WTC11 (cell line): Measurements from ENCODE around the gene SYTL2. TPM values are rescaled to one million over a fixed set of nuclear protein-coding genes. Genes with fewer than 3 reads are reported as not detected.

Source experiments
- ATAC-seq: fragments of 200-7000 bp; cut with Tn5 transposase; 2 replicates; pipeline ENCODE4 v1.10.0; 2021; ENCODE audit warnings: mild to moderate bottlenecking, moderate library complexity
- CTCF ChIA-PET: fragments of 300-600 bp; sonication (Branson Sonifier 250); formaldehyde crosslinking; loops from one replicate; lab custom pipeline; 2021; ENCODE audit warnings: antibody characterized with exemption; lab: Charles Lee
- POLR2A ChIA-PET: fragments of 350-600 bp; sonication (Branson Sonifier 250); formaldehyde crosslinking; loops from one replicate; lab custom pipeline; 2021; ENCODE audit warnings: antibody characterized with exemption; lab: Charles Lee
- DNase-seq: peaks from one replicate; pipeline ENCODE4 v3.0.0; 2021; ENCODE audit warnings: low spot score
- H3K27ac Mint-ChIP-seq: 2 replicates; pipeline ENCODE4 v1.8.0; 2021; ENCODE audit warnings: mixed read lengths
- H3K27me3 Mint-ChIP-seq: 2 replicates; pipeline ENCODE4 v1.8.0; 2021; ENCODE audit warnings: low read depth, mild to moderate bottlenecking, moderate library complexity, mixed read lengths
- H3K36me3 Mint-ChIP-seq: 2 replicates; pipeline ENCODE4 v1.8.0; 2021; ENCODE audit warnings: mixed read lengths
- H3K4me1 Mint-ChIP-seq: 2 replicates; pipeline ENCODE4 v1.8.0; 2022; ENCODE audit warnings: mixed read lengths
- H3K4me3 Mint-ChIP-seq: 2 replicates; pipeline ENCODE4 v1.8.0; 2021; ENCODE audit warnings: mild to moderate bottlenecking, moderate library complexity, mixed read lengths
- H3K9me3 Mint-ChIP-seq: 2 replicates; pipeline ENCODE4 v1.8.0; 2021; ENCODE audit warnings: mixed read lengths
- AR ChIP-seq: fragments of 250-450 bp; sonication (Bioruptor Pico); IDR thresholded peaks from 2 replicates; pipeline ENCODE4 v1.9.0; 2021; ENCODE audit warnings: mild to moderate bottlenecking
- ARID4B ChIP-seq: sonication (generic); formaldehyde crosslinking; IDR thresholded peaks from 2 replicates; pipeline ENCODE4 v1.8.0; 2023; ENCODE audit warnings: missing genetic modification reagents, mild to moderate bottlenecking, borderline replicate concordance
- ATF1 ChIP-seq: sonication (generic); formaldehyde crosslinking; IDR thresholded peaks from 2 replicates; pipeline ENCODE4 v1.8.1; 2023; ENCODE audit warnings: mild to moderate bottlenecking, moderate library complexity, missing genetic modification reagents
- ATF6 ChIP-seq: sonication (generic); formaldehyde crosslinking; IDR thresholded peaks from 2 replicates; pipeline ENCODE4 v1.8.1; 2023; ENCODE audit warnings: mild to moderate bottlenecking, missing genetic modification reagents
- CBFB ChIP-seq: sonication (generic); formaldehyde crosslinking; IDR thresholded peaks from 2 replicates; pipeline ENCODE4 v1.8.1; 2022; ENCODE audit warnings: mild to moderate bottlenecking, low read depth, missing genetic modification reagents
- EMX1 ChIP-seq: fragments of 250-450 bp; sonication (Bioruptor Pico); IDR thresholded peaks from 2 replicates; pipeline ENCODE4 v1.8.0; 2021; ENCODE audit warnings: mild to moderate bottlenecking
- ESRRA ChIP-seq: sonication (generic); formaldehyde crosslinking; IDR thresholded peaks from 2 replicates; pipeline ENCODE4 v1.8.1; 2022; ENCODE audit warnings: mild to moderate bottlenecking, missing genetic modification reagents, borderline replicate concordance
- FOXK1 ChIP-seq: sonication (generic); formaldehyde crosslinking; IDR thresholded peaks from 2 replicates; pipeline ENCODE4 v1.8.0; 2022; ENCODE audit warnings: mild to moderate bottlenecking, moderate library complexity, missing genetic modification reagents
- GRHL2 ChIP-seq: fragments of 250-450 bp; sonication (Bioruptor Pico); IDR thresholded peaks from 2 replicates; pipeline ENCODE4 v1.8.0; 2022; ENCODE audit warnings: mild to moderate bottlenecking, moderate library complexity; ENCODE audit not compliant: insufficient replicate concordance, severe bottlenecking
- HMGA2 ChIP-seq: fragments of 250-450 bp; sonication (Bioruptor Pico); IDR thresholded peaks from 2 replicates; pipeline ENCODE4 v1.4.0; 2021; ENCODE audit warnings: mild to moderate bottlenecking, moderate library complexity
- IRF2 ChIP-seq: sonication (generic); formaldehyde crosslinking; IDR thresholded peaks from 2 replicates; pipeline ENCODE4 v1.8.0; 2022; ENCODE audit warnings: low read depth, missing genetic modification reagents, borderline replicate concordance
- MYBL2 ChIP-seq: sonication (generic); formaldehyde crosslinking; IDR thresholded peaks from 2 replicates; pipeline ENCODE4 v1.8.1; 2023; ENCODE audit warnings: mild to moderate bottlenecking, moderate library complexity, missing genetic modification reagents
- OVOL2 ChIP-seq: fragments of 250-450 bp; sonication (Bioruptor Pico); IDR thresholded peaks from 2 replicates; pipeline ENCODE4 v1.9.0; 2021; ENCODE audit warnings: mild to moderate bottlenecking, borderline replicate concordance
- RELA ChIP-seq: sonication (generic); formaldehyde crosslinking; IDR thresholded peaks from 2 replicates; pipeline ENCODE4 v1.8.1; 2022; ENCODE audit warnings: missing genetic modification reagents, mild to moderate bottlenecking, borderline replicate concordance
- SP1 ChIP-seq: sonication (generic); formaldehyde crosslinking; conservative IDR thresholded peaks from 2 replicates; pipeline ENCODE4 v1.8.1; 2022; ENCODE audit warnings: missing genetic modification reagents
- STAT6 ChIP-seq: sonication (generic); formaldehyde crosslinking; conservative IDR thresholded peaks from 2 replicates; pipeline ENCODE4 v1.8.1; 2023; ENCODE audit warnings: mild to moderate bottlenecking, low read depth, missing genetic modification reagents, moderate library complexity
- TEAD1 ChIP-seq: sonication (generic); formaldehyde crosslinking; IDR thresholded peaks from 2 replicates; pipeline ENCODE4 v1.8.0; 2022; ENCODE audit warnings: mild to moderate bottlenecking, missing genetic modification reagents
- USF2 ChIP-seq: sonication (generic); formaldehyde crosslinking; IDR thresholded peaks from 2 replicates; pipeline ENCODE4 v1.8.1; 2023; ENCODE audit warnings: mild to moderate bottlenecking, missing genetic modification reagents, moderate library complexity
- ZNF281 ChIP-seq: sonication (generic); formaldehyde crosslinking; IDR thresholded peaks from 2 replicates; pipeline ENCODE4 v1.8.0; 2023; ENCODE audit warnings: mild to moderate bottlenecking, missing genetic modification reagents
- ZNF671 ChIP-seq: fragments of 250-450 bp; sonication (Bioruptor Pico); IDR thresholded peaks from 2 replicates; pipeline ENCODE4 v1.8.0; 2021; ENCODE audit warnings: mild to moderate bottlenecking
- total RNA-seq: library from RNA; stranded (reverse); gene quantifications from 3 replicates; pipeline ENCODE4 v1.2.3, GENCODE V29; 2021

Gene SYTL2
- total RNA-seq, 1 experiment from 2014 or later: 7.1 TPM

- TF ChIP-seq ARID4B (CRISPR knock-in tag) (no peak), RELA (CRISPR knock-in tag) (no peak), USF2 (CRISPR knock-in tag) (no peak), ZNF281 (CRISPR knock-in tag) (no peak), ZNF671 (no peak), SP1 (CRISPR knock-in tag) (no peak), FOXK1 (CRISPR knock-in tag) (no peak), IRF2 (CRISPR knock-in tag) (no peak)
Measured at GRCh38 chr11:85819441-85819840, 8.5 kb upstream of the SYTL2 start (continued).

GRCh38 chr11:85815186-85815931 is 4.4 kb upstream of the SYTL2 start:
- Mint-ChIP-seq H3K4me1 (peaks cover 8% of the 10 kb centered on the region), H3K27me3 (peaks cover 28% of the 10 kb centered on the region), H3K4me3 (no peak overlapping the region), H3K36me3 (no peaks in the 10 kb centered on the region), H3K27ac (no peak overlapping the region), H3K9me3 (no peaks in the 10 kb centered on the region)
- CTCF ChIA-PET: no interaction called here
- DNase-seq (no peak), ATAC-seq (no peak)
- POLR2A ChIA-PET: no interaction called here
- TF ChIP-seq MYBL2: no peak
- no peak for TF ChIP-seq HMGA2 (CRISPR knock-in tag)
- no peak for TF ChIP-seq CBFB
- no peak for TF ChIP-seq ATF1 (CRISPR knock-in tag)
- TF ChIP-seq AR (CRISPR knock-in tag): no peak
- no peak for TF ChIP-seq STAT6 (CRISPR knock-in tag)
- no peak for TF ChIP-seq SP1 (CRISPR knock-in tag)
- no peak for TF ChIP-seq EMX1 (CRISPR knock-in tag)
- TF ChIP-seq OVOL2: no peak
- no peak for TF ChIP-seq GRHL2
- TF ChIP-seq ATF6 (CRISPR knock-in tag): no peak
- TF ChIP-seq ESRRA (CRISPR knock-in tag): no peak
- no peak for TF ChIP-seq IRF2 (CRISPR knock-in tag)
- no peak for TF ChIP-seq TEAD1 (CRISPR knock-in tag)
